Keratinocyte (primary cell): ENCODE data around the gene TAOK2. TPM values are rescaled to one million over a fixed set of nuclear protein-coding genes. Genes with fewer than 3 reads are reported as not detected.

Experiments
- DNase-seq: peaks from one replicate; pipeline ENCODE4 v3.0.0-alpha.2; 2011; ENCODE audit warnings: low read depth, missing footprints, low spot score
- FAIRE-seq: peaks from 2 replicates; lab custom pipeline; 2011; peaks lifted over from hg19 to GRCh38; lab: Jason Lieb, UNC
- H2AFZ ChIP-seq: 2 replicates; pipeline ENCODE4 v1.6.0; 2012; ENCODE audit warnings: low read length, control low read depth, inconsistent platforms; ENCODE audit not compliant: control insufficient read depth
- H3K27ac ChIP-seq: 2 replicates; pipeline ENCODE4 v1.5.1; 2011; ENCODE audit warnings: low read length; ENCODE audit not compliant: control insufficient read depth, insufficient read depth
- H3K27me3 ChIP-seq: 3 replicates; pipeline ENCODE4 v1.6.0; 2011; ENCODE audit warnings: low read length; ENCODE audit not compliant: control insufficient read depth, insufficient read depth; ENCODE audit errors: extremely low read depth
- H3K36me3 ChIP-seq, 2 experiments: 2 replicates in 1 of 2; 3 replicates in 1 of 2; pipeline ENCODE4 v1.5.1; 2011; ENCODE audit warnings: low read length in 2 of 2, mild to moderate bottlenecking in 1 of 2; ENCODE audit not compliant: control insufficient read depth in 2 of 2, insufficient read depth in 2 of 2; ENCODE audit errors: extremely low read depth in 1 of 2
- H3K4me1 ChIP-seq: 3 replicates; pipeline ENCODE4 v1.5.1; 2011; ENCODE audit warnings: low read length; ENCODE audit not compliant: control insufficient read depth, insufficient read depth; ENCODE audit errors: extremely low read depth
- H3K4me2 ChIP-seq: 3 replicates; pipeline ENCODE4 v1.6.0; 2011; ENCODE audit warnings: low read depth, low read length; ENCODE audit not compliant: control insufficient read depth, insufficient read depth; ENCODE audit errors: extremely low read depth
- H3K4me3 ChIP-seq, 3 experiments: fragments of 200-600 bp in 1 of 3; sonication (generic) in 1 of 3; 2 replicates in 2 of 3; 3 replicates in 1 of 3; pipeline ENCODE4 v1.5.1; 2011 to 2016; ENCODE audit warnings: low read length in 3 of 3, mild to moderate bottlenecking in 3 of 3, control low read depth in 2 of 3, inconsistent platforms in 1 of 3, low read depth in 1 of 3, mixed read lengths in 1 of 3, mixed run types in 1 of 3, moderate library complexity in 1 of 3; ENCODE audit not compliant: control insufficient read depth in 2 of 3, insufficient read depth in 2 of 3; ENCODE audit errors: extremely low read depth in 1 of 3
- H3K79me2 ChIP-seq: 2 replicates; pipeline ENCODE4 v1.6.0; 2012; ENCODE audit warnings: low read length; ENCODE audit not compliant: control insufficient read depth, insufficient read depth
- H3K9ac ChIP-seq: 3 replicates; pipeline ENCODE4 v1.6.0; 2011; ENCODE audit warnings: low read length; ENCODE audit not compliant: control insufficient read depth, insufficient read depth; ENCODE audit errors: extremely low read depth
- H3K9me1 ChIP-seq: 3 replicates; pipeline ENCODE4 v1.6.0; 2011; ENCODE audit warnings: low read length; ENCODE audit not compliant: control insufficient read depth, insufficient read depth; ENCODE audit errors: extremely low read depth
- H3K9me3 ChIP-seq: 2 replicates; pipeline ENCODE4 v1.5.1; 2012; ENCODE audit warnings: low read depth, low read length; ENCODE audit not compliant: control insufficient read depth
- H4K20me1 ChIP-seq: 3 replicates; pipeline ENCODE4 v1.6.0; 2011; ENCODE audit warnings: low read length; ENCODE audit not compliant: control insufficient read depth, insufficient read depth; ENCODE audit errors: extremely low read depth
- CTCF ChIP-seq, 3 experiments: IDR thresholded peaks in 1 of 3; conservative IDR thresholded peaks in 1 of 3; optimal IDR thresholded peaks in 1 of 3; 2 replicates in 2 of 3; 3 replicates in 1 of 3; pipeline versions ENCODE3 to v1.5.1; 2011; ENCODE audit warnings: low read length in 3 of 3, mild to moderate bottlenecking in 3 of 3, moderate library complexity in 2 of 3, control low read depth in 1 of 3, inconsistent platforms in 1 of 3; ENCODE audit not compliant: insufficient read depth in 2 of 3; ENCODE audit errors: extremely low read depth in 1 of 3
- EZH2 ChIP-seq: IDR thresholded peaks from one replicate; pipeline ENCODE4 v1.6.1; 2012; ENCODE audit warnings: inconsistent platforms, mild to moderate bottlenecking, low read length, moderate library complexity
- dilution Hi-C: fragments of 300-500 bp; cut with MboI; formaldehyde crosslinking; loops from one replicate; pipeline ENCODE4 v1.7.0; 2020; ENCODE audit warnings: low sequenced_read_pairs; ENCODE audit not compliant: extremely low pct_ligation_motif_present
- polyA plus RNA-seq, 5 experiments: library from polyadenylated mRNA; depleted of rRNA in 3 of 5; stranded (reverse) in 3 of 5; stranded (forward) in 1 of 5; unstranded in 1 of 5; fragments of >200 nt; gene quantifications; 1 replicate in 1 of 5; 2 replicates in 3 of 5; 3 replicates in 1 of 5; pipeline versions ENCODE4 v1.2.1 to v1.2.3, GENCODE V29; 2011 to 2012; ENCODE audit warnings: missing spikeins in 2 of 5, low read depth in 1 of 5, low replicate concordance in 1 of 5

The TAOK2 gene
- polyA plus RNA-seq, 1 donor (not counting 4 experiments of a cell fraction or from before 2014, with no cell fraction given), result 13.8 TPM

DNA sequence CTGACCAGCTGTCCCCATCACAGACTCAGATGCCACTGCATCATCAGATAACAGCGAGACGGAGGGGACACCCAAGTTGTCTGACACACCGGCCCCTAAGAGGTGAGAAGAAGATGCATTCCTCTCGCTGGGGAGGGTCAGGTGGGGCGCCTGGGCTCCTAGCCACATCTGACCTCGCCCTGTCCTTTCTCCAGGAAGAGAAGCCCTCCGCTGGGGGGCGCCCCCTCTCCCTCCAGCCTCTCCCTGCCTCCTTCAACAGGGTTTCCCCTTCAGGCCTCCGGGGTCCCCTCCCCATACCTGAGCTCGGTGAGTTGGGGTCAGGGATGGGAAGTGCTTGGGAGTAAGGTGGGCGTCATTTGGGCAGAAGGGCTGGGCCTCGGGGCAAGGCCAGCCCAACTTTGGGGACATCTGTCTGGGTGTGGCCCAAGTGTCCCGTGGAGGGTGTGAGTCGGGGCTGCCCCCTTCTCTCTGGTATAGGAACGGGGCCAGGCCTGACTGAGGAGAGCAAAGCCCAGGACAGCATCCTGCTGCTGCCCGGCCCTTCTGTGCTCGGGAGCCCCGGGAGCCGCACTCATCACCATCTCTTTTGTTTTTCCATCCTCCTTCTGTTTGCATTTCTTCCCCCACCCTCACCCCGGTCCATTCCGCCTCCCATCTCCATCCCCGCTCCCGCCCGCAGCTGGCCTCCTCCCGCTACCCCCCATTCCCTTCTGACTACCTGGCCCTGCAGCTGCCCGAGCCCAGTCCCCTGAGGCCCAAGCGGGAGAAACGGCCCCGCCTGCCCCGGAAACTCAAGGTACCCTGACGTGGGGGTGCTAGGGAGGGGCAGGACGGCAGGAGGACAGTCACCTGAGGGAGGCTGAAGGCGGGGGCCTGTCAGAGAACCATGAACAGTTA is 27.3 kb downstream of the TAOK2 start:
- no peak overlapping the region for H2AFZ ChIP-seq
- FAIRE-seq, result no peak

GRCh38 chr16:30002614-30003346 is 29.1 kb downstream of the TAOK2 start:
- Histone ChIP-seq H2AFZ (no peak overlapping the region), H3K9me1 (no peaks in the 10 kb centered on the region), H3K4me3 (no peak overlapping the region), H3K4me2 (no peak overlapping the region), H4K20me1 (no peaks in the 10 kb centered on the region), H3K27me3 (no peaks in the 10 kb centered on the region), H3K4me1 (no peaks in the 10 kb centered on the region), H3K79me2 (no peaks in the 10 kb centered on the region), H3K9ac (no peak overlapping the region), H3K27ac (no peak overlapping the region), H3K36me3 (peaks cover 19 to 27% of the 10 kb centered on the region in 2 experiments), H3K9me3 (no peaks in the 10 kb centered on the region)
- FAIRE-seq (no peak), DNase-seq (no peak)
- dilution Hi-C loops, result no loop called here
- no peak for TF ChIP-seq EZH2

More for the DNA sequence above, 27.3 kb downstream of the TAOK2 start:
- dilution Hi-C loops, result no loop called here
- TF ChIP-seq CTCF (optimal IDR thresholded peaks at IDR 0.05 in 1 of 3, IDR thresholded peaks at IDR 0.05 in 1 of 3, conservative IDR thresholded peaks at IDR 0.05 in 1 of 3; ENCODE audit: extremely low read depth in 1 of 3, insufficient read depth in 2 of 3, low read length in 3 of 3), result no peak
- TF ChIP-seq EZH2, result no peak
- H3K4me3 ChIP-seq, result no peak overlapping the region
- peaks cover 18 to 27% of the 10 kb centered on the region in 2 experiments for H3K36me3 ChIP-seq
- no peaks in the 10 kb centered on the region for H4K20me1 ChIP-seq
- peaks cover 6% of the 10 kb centered on the region for H3K4me1 ChIP-seq
- no peak overlapping the region for H3K4me2 ChIP-seq
- no peak overlapping the region for H3K9ac ChIP-seq
- no peaks in the 10 kb centered on the region for H3K27me3 ChIP-seq
- no peak overlapping the region for H3K27ac ChIP-seq
- DNase-seq, result no peak
- no peaks in the 10 kb centered on the region for H3K9me1 ChIP-seq
- H3K79me2 ChIP-seq, result peaks cover 10% of the 10 kb centered on the region
- H3K9me3 ChIP-seq, result no peaks in the 10 kb centered on the region
